ENCODE results near the gene CCM2L.

The CCM2L gene

DNA sequence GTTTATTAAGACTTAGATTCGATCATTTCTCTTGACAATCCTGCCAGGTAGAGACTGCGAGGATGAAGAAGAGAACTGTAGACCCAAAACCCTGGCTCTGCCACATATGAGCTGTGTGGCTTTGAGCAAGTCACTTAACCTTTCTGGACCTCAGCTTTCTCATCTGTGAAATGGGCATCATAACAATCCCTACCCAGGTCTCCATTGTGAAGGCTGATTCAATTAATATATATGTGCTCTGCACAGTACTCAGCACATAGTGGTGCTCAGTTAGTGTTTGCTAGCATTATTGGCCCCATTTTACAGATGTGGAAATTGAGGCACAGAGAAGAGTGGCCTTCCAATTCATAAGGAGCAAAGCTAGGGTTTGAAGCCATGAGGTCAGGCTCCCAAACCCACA is 34.4 kb upstream of the CCM2L start:
- TF ChIP-seq, protein P1, sequence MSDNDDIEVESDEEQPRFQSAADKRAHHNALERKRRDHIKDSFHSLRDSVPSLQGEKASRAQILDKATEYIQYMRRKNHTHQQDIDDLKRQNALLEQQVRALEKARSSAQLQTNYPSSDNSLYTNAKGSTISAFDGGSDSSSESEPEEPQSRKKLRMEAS (IDR thresholded peaks at IDR 0.05): no peak
- TF ChIP-seq, protein P2, sequence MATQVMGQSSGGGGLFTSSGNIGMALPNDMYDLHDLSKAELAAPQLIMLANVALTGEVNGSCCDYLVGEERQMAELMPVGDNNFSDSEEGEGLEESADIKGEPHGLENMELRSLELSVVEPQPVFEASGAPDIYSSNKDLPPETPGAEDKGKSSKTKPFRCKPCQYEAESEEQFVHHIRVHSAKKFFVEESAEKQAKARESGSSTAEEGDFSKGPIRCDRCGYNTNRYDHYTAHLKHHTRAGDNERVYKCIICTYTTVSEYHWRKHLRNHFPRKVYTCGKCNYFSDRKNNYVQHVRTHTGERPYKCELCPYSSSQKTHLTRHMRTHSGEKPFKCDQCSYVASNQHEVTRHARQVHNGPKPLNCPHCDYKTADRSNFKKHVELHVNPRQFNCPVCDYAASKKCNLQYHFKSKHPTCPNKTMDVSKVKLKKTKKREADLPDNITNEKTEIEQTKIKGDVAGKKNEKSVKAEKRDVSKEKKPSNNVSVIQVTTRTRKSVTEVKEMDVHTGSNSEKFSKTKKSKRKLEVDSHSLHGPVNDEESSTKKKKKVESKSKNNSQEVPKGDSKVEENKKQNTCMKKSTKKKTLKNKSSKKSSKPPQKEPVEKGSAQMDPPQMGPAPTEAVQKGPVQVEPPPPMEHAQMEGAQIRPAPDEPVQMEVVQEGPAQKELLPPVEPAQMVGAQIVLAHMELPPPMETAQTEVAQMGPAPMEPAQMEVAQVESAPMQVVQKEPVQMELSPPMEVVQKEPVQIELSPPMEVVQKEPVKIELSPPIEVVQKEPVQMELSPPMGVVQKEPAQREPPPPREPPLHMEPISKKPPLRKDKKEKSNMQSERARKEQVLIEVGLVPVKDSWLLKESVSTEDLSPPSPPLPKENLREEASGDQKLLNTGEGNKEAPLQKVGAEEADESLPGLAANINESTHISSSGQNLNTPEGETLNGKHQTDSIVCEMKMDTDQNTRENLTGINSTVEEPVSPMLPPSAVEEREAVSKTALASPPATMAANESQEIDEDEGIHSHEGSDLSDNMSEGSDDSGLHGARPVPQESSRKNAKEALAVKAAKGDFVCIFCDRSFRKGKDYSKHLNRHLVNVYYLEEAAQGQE (IDR thresholded peaks at IDR 0.05; ENCODE audit: low read depth): no peak
- TF ChIP-seq CREB1 (IDR thresholded peaks at IDR 0.05; ENCODE audit: low read depth) (no peak), FOXM1 (IDR thresholded peaks at IDR 0.05; ENCODE audit: borderline replicate concordance, low read depth) (no peak), TAF1 (IDR thresholded peaks at IDR 0.05; ENCODE audit: low read depth) (no peak), ZBTB7A (IDR thresholded peaks at IDR 0.05; ENCODE audit: low read depth) (no peak), YY1 (IDR thresholded peaks at IDR 0.05; ENCODE audit: low read depth) (no peak), EGR1 (IDR thresholded peaks at IDR 0.05) (no peak), CEBPB (IDR thresholded peaks at IDR 0.05) (no peak), TEAD4 (IDR thresholded peaks at IDR 0.05) (no peak), RAD21 (IDR thresholded peaks at IDR 0.05; ENCODE audit: low read depth) (no peak), NFIC (IDR thresholded peaks at IDR 0.05) (no peak), TCF12 (IDR thresholded peaks at IDR 0.05; ENCODE audit: low read depth) (no peak), EP300 (IDR thresholded peaks at IDR 0.05; ENCODE audit: borderline replicate concordance) (no peak)
- TF ChIP-seq, protein P3, sequence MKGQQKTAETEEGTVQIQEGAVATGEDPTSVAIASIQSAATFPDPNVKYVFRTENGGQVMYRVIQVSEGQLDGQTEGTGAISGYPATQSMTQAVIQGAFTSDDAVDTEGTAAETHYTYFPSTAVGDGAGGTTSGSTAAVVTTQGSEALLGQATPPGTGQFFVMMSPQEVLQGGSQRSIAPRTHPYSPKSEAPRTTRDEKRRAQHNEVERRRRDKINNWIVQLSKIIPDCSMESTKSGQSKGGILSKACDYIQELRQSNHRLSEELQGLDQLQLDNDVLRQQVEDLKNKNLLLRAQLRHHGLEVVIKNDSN (IDR thresholded peaks at IDR 0.05): no peak

DNA sequence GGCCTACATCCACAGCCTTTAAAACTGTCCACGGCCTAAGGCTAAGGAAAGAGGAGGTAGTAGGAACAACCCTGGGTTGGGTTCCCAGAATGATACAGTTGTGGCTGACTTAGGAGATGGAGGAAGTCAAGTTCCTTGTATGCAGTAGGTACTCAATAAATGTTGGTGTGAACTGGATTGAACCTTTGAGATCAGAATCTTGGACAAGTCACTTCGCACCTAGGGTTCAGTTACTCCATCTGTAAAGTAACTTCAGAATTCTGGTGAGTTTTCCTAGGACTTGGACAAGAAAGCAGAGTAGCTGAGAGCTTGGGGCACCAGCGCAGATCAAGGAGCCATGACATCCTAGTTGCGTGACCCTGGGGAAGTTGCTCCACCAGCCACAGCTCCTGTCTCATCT is 33.2 kb upstream of the CCM2L start:
- TF ChIP-seq TCF12 (IDR thresholded peaks at IDR 0.05; ENCODE audit: low read depth) (no peak), CREB1 (IDR thresholded peaks at IDR 0.05; ENCODE audit: low read depth) (no peak), TEAD4 (IDR thresholded peaks at IDR 0.05) (no peak), CEBPB (IDR thresholded peaks at IDR 0.05) (no peak), NFIC (IDR thresholded peaks at IDR 0.05) (no peak), FOXM1 (IDR thresholded peaks at IDR 0.05; ENCODE audit: borderline replicate concordance, low read depth) (no peak)
- TF ChIP-seq, protein P3 (IDR thresholded peaks at IDR 0.05): no peak
- TF ChIP-seq, protein P2 (IDR thresholded peaks at IDR 0.05; ENCODE audit: low read depth): no peak
- TF ChIP-seq, protein P1 (IDR thresholded peaks at IDR 0.05): no peak

DNA sequence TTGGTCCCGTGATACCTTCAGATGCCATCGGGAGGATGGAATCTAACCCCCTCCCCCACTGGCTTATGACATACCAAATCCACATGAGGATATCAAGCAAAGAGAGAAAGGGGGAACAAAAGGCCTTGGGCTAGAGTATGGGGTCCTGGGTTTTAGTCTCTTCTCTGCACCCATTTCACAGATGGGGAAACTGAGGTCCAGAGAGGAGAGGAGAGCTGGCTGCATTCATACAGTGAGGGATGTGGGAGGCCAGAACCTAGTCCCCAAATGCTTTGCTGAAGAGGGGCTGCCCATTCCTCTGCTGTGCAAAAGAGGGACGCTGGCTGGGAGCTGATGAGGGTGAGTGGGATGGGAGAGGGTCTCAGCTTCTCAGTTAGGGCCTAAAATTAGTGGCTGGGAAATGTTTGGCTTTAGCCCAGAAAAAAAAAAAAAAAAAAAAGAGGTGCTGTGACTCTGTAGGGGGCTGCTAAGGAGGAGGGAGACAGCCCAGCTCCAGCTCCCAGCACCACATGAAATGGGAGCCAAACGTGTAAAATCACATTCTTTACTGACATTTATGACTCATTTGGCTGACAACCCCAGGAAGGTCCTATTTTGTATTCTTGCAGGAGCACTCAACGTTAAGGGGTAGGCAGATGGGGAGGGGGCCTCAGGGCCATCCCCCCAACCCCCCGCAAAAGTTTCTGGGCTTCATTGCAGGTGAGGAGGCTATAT is 30.4 kb upstream of the CCM2L start:
- TF ChIP-seq NFIC (IDR thresholded peaks at IDR 0.05) (peak; percentile 77), TEAD4 (IDR thresholded peaks at IDR 0.05) (peak; percentile 54), TAF1 (IDR thresholded peaks at IDR 0.05; ENCODE audit: low read depth) (no peak), YY1 (IDR thresholded peaks at IDR 0.05; ENCODE audit: low read depth) (no peak), EGR1 (IDR thresholded peaks at IDR 0.05) (no peak), ZBTB7A (IDR thresholded peaks at IDR 0.05; ENCODE audit: low read depth) (no peak), RAD21 (IDR thresholded peaks at IDR 0.05; ENCODE audit: low read depth) (no peak), FOXM1 (IDR thresholded peaks at IDR 0.05; ENCODE audit: borderline replicate concordance, low read depth) (no peak), TCF12 (IDR thresholded peaks at IDR 0.05; ENCODE audit: low read depth) (peak; percentile 43; the same call in 1 of the 2 replicates), CEBPB (IDR thresholded peaks at IDR 0.05) (no peak)
- TF ChIP-seq, protein P1 (IDR thresholded peaks at IDR 0.05): no peak
- TF ChIP-seq, protein P2 (IDR thresholded peaks at IDR 0.05; ENCODE audit: low read depth): no peak
- TF ChIP-seq, protein P3 (IDR thresholded peaks at IDR 0.05): no peak
